HG02588 (cell line): Measurements from ENCODE around the gene SEMA3B.

ENCODE experiments used
- ATAC-seq: cut with Tn5 transposase; IDR thresholded peaks from one replicate; pipeline ENCODE4 v1.9.1; 2021; ENCODE audit warnings: mild to moderate bottlenecking, moderate library complexity; ENCODE audit not compliant: unreplicated experiment

Gene SEMA3B

DNA sequence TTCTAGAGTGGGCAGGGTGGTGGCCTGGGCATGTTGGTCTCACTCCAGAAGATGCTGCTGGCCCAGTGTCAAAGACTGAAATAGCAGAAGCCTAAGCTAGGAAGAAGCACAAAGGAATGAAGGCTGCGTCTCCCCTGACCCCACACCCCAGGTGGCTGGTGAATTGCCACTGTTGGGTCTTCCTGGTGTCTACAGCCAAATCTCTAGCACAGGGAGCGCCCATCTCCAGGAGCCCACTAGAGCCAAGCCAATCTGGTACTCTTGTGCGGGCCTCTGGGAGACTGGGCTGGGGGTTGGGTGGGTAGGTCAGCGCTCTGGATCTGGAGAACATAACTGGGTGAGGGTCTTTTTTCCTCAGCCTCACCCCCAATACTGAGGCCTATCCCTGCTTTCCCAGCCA is 58.2 kb downstream of the SEMA3B start:
- no peak for ATAC-seq
